GM12873 (cell line): ENCODE data around the gene APOL2.

Experiments
- TF ChIP-seq, protein P1 (sequence below): IDR thresholded peaks from 2 replicates; pipeline ENCODE4 v1.5.1; 2012; ENCODE audit warnings: low read depth, mild to moderate bottlenecking, moderate library complexity, low read length, control low read depth; ENCODE audit not compliant: insufficient read depth; ENCODE audit errors: missing control alignments

APOL2 gene

DNA sequence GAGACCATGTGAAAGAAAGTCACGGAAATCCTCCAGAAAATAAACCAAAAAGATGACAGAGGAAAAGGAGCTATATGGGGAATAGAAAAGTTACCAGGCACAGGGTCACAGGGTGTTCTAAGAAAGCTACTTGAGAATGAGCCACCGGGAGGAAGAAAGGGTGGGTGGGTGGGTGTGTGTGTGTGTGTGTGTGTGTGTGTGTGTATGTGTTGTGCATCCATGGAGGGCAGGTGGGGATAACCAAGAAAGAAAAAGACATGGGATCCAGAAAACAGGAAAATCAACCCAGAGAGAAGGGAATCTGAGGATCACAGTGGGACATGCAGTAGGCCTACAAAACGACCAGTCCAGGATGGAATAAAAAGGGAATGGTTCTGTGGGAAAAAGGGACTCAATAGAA lies 3.7 kb downstream of the APOL2 start:
- TF ChIP-seq, protein P1, sequence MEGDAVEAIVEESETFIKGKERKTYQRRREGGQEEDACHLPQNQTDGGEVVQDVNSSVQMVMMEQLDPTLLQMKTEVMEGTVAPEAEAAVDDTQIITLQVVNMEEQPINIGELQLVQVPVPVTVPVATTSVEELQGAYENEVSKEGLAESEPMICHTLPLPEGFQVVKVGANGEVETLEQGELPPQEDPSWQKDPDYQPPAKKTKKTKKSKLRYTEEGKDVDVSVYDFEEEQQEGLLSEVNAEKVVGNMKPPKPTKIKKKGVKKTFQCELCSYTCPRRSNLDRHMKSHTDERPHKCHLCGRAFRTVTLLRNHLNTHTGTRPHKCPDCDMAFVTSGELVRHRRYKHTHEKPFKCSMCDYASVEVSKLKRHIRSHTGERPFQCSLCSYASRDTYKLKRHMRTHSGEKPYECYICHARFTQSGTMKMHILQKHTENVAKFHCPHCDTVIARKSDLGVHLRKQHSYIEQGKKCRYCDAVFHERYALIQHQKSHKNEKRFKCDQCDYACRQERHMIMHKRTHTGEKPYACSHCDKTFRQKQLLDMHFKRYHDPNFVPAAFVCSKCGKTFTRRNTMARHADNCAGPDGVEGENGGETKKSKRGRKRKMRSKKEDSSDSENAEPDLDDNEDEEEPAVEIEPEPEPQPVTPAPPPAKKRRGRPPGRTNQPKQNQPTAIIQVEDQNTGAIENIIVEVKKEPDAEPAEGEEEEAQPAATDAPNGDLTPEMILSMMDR, result no peak

- TF ChIP-seq, protein P1, result no peak
These were observed 4.4 kb downstream of the APOL2 start for GRCh38 chr22:36234919-36235318.

GRCh38 chr22:36234213-36234612 lies 5.1 kb downstream of the APOL2 start:
- TF ChIP-seq, protein P1, result no peak

GRCh38 chr22:36233796-36234195 lies 5.5 kb downstream of the APOL2 start:
- TF ChIP-seq, protein P1, result no peak

- TF ChIP-seq, protein P1, result no peak
These were observed 6.5 kb downstream of the APOL2 start for GRCh38 chr22:36232715-36233401.

DNA sequence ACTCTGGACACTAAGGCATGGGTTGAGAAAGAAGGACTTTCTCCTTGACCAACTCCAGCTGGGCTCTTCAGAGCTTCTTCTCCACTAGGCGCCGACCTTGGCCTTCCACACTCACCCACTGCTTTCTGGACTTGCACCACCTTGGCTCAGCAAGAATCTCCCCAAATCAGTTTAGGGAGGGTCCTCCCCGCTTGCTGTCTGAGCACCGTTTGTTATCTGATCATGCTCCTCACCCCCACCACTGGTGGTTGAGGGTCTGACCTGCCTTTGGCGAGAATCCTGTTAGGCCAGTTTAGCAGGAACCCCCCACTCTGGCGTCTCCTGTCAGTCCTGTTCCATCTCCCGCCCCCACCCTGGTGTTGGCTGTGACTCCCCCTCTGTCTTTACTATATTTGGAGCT lies 10.4 kb downstream of the APOL2 start:
- TF ChIP-seq, protein P1, result no peak

GRCh38 chr22:36227806-36228205 lies 11.5 kb downstream of the APOL2 start:
- TF ChIP-seq, protein P1, result no peak

DNA sequence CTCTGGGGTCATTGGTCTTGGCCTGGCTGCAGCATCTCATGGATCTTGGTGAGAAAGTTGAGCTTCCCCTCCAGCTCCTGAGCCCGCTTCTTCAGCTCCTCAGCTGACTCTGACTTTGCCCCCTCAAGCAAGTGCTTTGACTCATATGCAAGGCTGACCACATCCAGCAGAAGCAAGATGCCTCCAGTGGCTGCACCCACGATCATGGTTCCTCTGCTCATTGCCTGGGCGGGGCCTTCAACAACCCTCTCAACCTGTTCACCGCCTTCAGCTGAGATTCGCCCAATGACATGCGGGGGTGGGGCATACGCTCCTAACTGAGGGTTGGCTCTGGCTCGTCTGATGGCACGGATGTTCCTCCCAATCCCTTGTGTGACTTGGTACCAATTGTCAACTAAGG lies 11.9 kb downstream of the APOL2 start:
- TF ChIP-seq, protein P1, result no peak
